Loucy (cell line): Measurements from ENCODE around the gene POC5.

Source experiments
- H2AFZ ChIP-seq: fragments of 200-600 bp; sonication (generic); 2 replicates; pipeline ENCODE4 v1.6.0; 2016; ENCODE audit warnings: antibody characterized with exemption, mild to moderate bottlenecking, low read length, moderate library complexity
- H3F3A ChIP-seq: fragments of 200-600 bp; 2 replicates; pipeline ENCODE4 v1.6.0; 2016; ENCODE audit warnings: antibody characterized with exemption, low read depth, mild to moderate bottlenecking
- H3K27me3 ChIP-seq: fragments of 200-600 bp; sonication (generic); 2 replicates; pipeline ENCODE4 v1.6.1; 2014; ENCODE audit warnings: low read length, mild to moderate bottlenecking; ENCODE audit not compliant: insufficient read depth, poor library complexity, severe bottlenecking
- H3K36me3 ChIP-seq: fragments of 200-600 bp; sonication (generic); 2 replicates; pipeline ENCODE4 v1.6.1; 2016; ENCODE audit warnings: low read length; ENCODE audit not compliant: insufficient read depth
- H3K4me1 ChIP-seq: fragments of 200-600 bp; sonication (generic); 2 replicates; pipeline ENCODE4 v1.5.1; 2014; ENCODE audit warnings: low read length, mild to moderate bottlenecking; ENCODE audit not compliant: insufficient read depth, poor library complexity, severe bottlenecking
- H3K4me2 ChIP-seq: fragments of 200-600 bp; sonication (generic); 2 replicates; pipeline ENCODE4 v1.6.0; 2014; ENCODE audit warnings: antibody characterized with exemption, low read length, low read depth, mild to moderate bottlenecking; ENCODE audit not compliant: poor library complexity, severe bottlenecking
- H3K4me3 ChIP-seq: fragments of 200-600 bp; sonication (generic); 2 replicates; pipeline ENCODE4 v1.5.1; 2014; ENCODE audit warnings: low read length, mild to moderate bottlenecking, mixed read lengths; ENCODE audit not compliant: poor library complexity, severe bottlenecking
- H3K79me2 ChIP-seq: fragments of 200-600 bp; sonication (generic); 2 replicates; pipeline ENCODE4 v1.6.1; 2014; ENCODE audit warnings: low read length; ENCODE audit not compliant: insufficient read depth
- H3K9ac ChIP-seq: fragments of 200-600 bp; sonication (generic); 2 replicates; pipeline ENCODE4 v1.6.0; 2014; ENCODE audit warnings: mild to moderate bottlenecking, low read depth, low read length, moderate library complexity; ENCODE audit not compliant: poor library complexity, severe bottlenecking
- H3K9me2 ChIP-seq: fragments of 200-600 bp; sonication (generic); replicated peaks from 2 replicates; pipeline ENCODE4 v1.6.1; 2016; ENCODE audit warnings: low read depth, low read length, mixed read lengths
- H3K9me3 ChIP-seq: fragments of 200-600 bp; sonication (generic); 2 replicates; pipeline ENCODE4 v1.6.1; 2014; ENCODE audit warnings: mild to moderate bottlenecking, antibody characterized with exemption, low read length, low read depth; ENCODE audit not compliant: insufficient read depth
- H4K20me1 ChIP-seq: fragments of 200-600 bp; sonication (generic); 2 replicates; pipeline ENCODE4 v1.6.0; 2014; ENCODE audit warnings: antibody characterized with exemption, low read length, mild to moderate bottlenecking; ENCODE audit not compliant: insufficient read depth, poor library complexity, severe bottlenecking
- EZH2phosphoT487 ChIP-seq: fragments of 200-600 bp; IDR thresholded peaks from 2 replicates; pipeline ENCODE4 v1.6.1; 2018; ENCODE audit warnings: antibody characterized with exemption, mild to moderate bottlenecking, moderate library complexity, borderline replicate concordance
- TF ChIP-seq, protein P1 (sequence below): fragments of 200-600 bp; sonication (generic); conservative IDR thresholded peaks from 2 replicates; pipeline ENCODE4 v1.5.1; 2014; ENCODE audit warnings: mild to moderate bottlenecking, antibody characterized with exemption, low read length

Gene POC5

DNA sequence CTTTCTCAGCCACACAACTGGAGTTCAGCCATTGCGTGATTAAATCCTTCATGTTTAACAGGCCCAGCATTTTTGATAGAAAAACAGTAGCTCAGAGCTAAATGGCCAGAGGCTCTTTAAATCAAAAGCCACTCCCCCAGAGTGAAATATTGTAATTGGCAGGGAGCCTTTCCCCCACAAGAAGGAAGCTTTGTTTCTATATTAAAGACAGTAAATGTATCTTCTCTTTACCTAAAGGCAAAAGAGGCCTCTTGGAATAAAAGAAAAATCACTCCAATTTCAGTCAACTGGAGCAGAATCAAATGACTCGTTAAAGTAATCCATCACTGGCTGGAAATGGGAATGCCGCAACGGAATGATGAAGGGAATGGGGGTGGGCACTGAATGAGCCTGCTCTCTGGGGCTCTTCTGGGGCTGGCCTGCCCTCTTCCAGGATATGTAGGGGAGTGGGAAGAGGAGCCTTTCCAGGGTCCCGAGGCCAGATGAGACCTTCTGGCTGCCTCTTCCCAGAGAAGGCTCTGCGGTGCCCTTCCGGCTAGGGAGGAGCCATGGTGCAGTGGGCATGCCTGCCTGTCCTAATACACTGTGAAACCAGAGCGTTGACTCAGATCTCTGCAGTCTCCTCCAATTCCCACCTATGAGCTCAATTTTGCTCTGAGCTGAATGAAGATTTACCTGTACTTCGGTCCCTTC, 60.8 kb downstream of the POC5 start:
- H3K36me3 ChIP-seq = no peaks in the 10 kb centered on the region
- H3K9ac ChIP-seq = peak overlapping the region; percentile 19
- H3K4me2 ChIP-seq = peak overlapping the region; percentile 44
- peak overlapping the region; percentile 63 for H3K4me3 ChIP-seq
- peaks cover 5% of the 10 kb centered on the region for H3K4me1 ChIP-seq
- H3F3A ChIP-seq = no peaks in the 10 kb centered on the region
- no peaks in the 10 kb centered on the region for H4K20me1 ChIP-seq
- no peaks in the 10 kb centered on the region for H3K9me2 ChIP-seq
- no peaks in the 10 kb centered on the region for H3K79me2 ChIP-seq
- H3K9me3 ChIP-seq = no peaks in the 10 kb centered on the region
- TF ChIP-seq, protein P1, sequence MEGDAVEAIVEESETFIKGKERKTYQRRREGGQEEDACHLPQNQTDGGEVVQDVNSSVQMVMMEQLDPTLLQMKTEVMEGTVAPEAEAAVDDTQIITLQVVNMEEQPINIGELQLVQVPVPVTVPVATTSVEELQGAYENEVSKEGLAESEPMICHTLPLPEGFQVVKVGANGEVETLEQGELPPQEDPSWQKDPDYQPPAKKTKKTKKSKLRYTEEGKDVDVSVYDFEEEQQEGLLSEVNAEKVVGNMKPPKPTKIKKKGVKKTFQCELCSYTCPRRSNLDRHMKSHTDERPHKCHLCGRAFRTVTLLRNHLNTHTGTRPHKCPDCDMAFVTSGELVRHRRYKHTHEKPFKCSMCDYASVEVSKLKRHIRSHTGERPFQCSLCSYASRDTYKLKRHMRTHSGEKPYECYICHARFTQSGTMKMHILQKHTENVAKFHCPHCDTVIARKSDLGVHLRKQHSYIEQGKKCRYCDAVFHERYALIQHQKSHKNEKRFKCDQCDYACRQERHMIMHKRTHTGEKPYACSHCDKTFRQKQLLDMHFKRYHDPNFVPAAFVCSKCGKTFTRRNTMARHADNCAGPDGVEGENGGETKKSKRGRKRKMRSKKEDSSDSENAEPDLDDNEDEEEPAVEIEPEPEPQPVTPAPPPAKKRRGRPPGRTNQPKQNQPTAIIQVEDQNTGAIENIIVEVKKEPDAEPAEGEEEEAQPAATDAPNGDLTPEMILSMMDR = no peak
- TF ChIP-seq EZH2phosphoT487 = no peak
- peak overlapping the region; percentile 68 for H2AFZ ChIP-seq
- H3K27me3 ChIP-seq = no peaks in the 10 kb centered on the region

- no peak overlapping the region for H2AFZ ChIP-seq
These were observed 62.4 kb downstream of the POC5 start for GRCh38 chr5:75654693-75655295.

GRCh38 chr5:75653521-75653920, 63.7 kb downstream of the POC5 start:
- Histone ChIP-seq H4K20me1 (no peaks in the 10 kb centered on the region), H3K27me3 (no peaks in the 10 kb centered on the region), H3K9ac (no peak overlapping the region), H3K9me2 (no peaks in the 10 kb centered on the region), H3F3A (no peaks in the 10 kb centered on the region), H3K36me3 (no peaks in the 10 kb centered on the region), H3K79me2 (no peaks in the 10 kb centered on the region), H3K4me3 (no peak overlapping the region), H3K4me1 (peaks cover 6% of the 10 kb centered on the region), H3K9me3 (no peaks in the 10 kb centered on the region), H2AFZ (no peak overlapping the region), H3K4me2 (no peak overlapping the region)
- TF ChIP-seq, protein P1 = no peak
- no peak for TF ChIP-seq EZH2phosphoT487

More at GRCh38 chr5:75654693-75655295, 62.4 kb downstream of the POC5 start:
- Histone ChIP-seq H3K4me1 (peaks cover 6% of the 10 kb centered on the region), H3K9me3 (no peaks in the 10 kb centered on the region), H3K36me3 (no peaks in the 10 kb centered on the region), H3K9ac (no peak overlapping the region), H3K4me3 (no peak overlapping the region), H3F3A (no peaks in the 10 kb centered on the region), H4K20me1 (no peaks in the 10 kb centered on the region), H3K79me2 (no peaks in the 10 kb centered on the region), H3K27me3 (no peaks in the 10 kb centered on the region), H3K4me2 (no peak overlapping the region), H3K9me2 (no peaks in the 10 kb centered on the region)
- TF ChIP-seq, protein P1 = no peak
- TF ChIP-seq EZH2phosphoT487 = no peak
